Stimulated activated naive CD4-positive, alpha-beta T cell (primary cell): ENCODE measurements around the gene ZNF319.
A peak's percentile ranks its signal among the peaks of the same experiment; 100 is the strongest.

Experiments
- DNase-seq, 6 experiments: peaks; one replicate each; lab custom pipeline; 2025; lab: John Stamatoyannopoulos, UW

The ZNF319 gene

DNA sequence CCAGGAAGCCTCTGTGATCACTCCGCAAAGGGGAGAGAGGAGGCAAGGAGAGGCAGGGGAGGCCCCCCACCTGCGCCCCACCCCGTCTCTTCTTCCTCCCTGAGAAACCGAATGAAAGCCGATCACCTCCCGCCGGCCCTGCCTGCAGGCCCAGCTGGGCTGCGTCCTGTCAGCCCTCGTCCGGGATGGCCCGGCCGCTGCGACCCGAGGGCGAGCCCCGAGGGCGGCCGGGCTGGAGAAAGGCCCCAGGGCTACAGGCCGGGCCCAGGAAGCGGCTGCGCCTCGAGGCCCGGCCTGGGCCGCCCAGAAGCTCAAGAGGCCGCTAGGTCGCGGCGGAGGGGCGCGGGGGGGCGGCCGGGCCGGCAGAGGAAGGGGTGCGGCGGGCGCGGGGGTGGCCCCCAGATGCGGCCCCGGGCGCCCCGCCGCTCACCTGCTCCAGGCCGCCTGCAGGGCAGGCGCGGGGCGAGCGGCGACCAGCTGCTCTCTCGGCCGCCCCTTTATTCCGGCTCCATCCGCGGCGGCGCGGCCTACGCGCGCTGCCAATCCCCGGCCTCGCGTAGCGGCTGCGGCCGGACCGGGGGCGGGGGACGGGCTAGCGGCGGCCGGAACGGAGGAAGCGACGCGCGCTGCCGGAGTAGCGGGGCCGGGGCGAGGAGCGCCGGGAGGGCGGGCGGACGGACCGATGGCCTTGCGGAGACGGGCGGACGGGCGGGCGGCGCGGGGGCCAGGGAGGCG lies at the start of gene ZNF319:
TSS of gene ZNF319 (minus strand) at position 702 of the 735 bp plus-strand sequence. CDS start 2,407 bp downstream, outside the sequence.
- peak in 3 of 6 experiments; percentile 21 to 69 (median 38) for DNase-seq

DNA sequence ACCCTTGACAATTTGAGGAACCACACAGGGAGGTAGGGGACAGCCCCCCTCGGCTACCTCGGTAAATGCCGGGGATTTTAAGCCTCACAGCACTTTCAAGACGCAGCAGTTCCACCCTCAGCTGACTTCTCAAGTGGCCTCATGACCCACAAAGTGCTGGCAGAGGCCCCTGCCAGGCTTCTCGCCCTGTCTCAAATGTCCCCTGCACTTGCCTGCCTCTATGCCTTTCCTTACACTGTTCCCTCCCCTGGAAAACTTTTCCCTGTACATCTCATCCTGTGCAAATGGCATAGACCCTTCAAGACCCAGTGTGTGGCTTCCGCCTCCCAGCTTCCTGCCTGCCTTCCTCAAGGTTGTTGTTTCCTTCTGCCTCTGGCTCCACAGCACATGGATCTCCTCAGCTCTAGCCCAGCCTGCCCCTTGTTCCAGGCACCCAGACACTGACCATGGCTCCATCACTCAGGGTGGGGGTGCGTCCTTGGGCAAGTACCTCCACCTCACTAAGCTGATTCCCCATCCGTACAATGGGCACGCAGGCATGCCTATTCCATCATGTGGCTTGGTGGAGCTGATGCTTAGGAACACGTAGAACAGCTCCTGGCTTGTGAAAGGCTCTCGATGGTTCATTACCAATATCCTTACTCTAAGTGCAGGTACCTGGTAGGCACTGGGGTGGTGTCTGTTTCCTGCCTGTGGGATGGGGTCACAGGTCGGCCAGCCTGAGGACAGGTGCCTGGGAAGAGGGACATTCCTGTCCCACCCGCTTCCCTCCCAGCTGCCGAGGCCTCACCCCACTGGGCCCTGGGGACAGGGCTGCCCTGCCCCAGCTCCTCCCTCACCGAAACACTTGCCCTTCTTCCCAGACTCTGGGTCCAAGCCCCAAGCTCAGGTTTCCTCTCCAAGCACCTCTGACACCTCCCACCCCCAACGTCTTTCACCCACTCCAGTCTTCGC lies 49.0 kb upstream of the ZNF319 start:
- DNase-seq = no peak

- DNase-seq = no peak
Observed at GRCh38 chr16:58048494-58049231, 48.2 kb upstream of the ZNF319 start.

DNA sequence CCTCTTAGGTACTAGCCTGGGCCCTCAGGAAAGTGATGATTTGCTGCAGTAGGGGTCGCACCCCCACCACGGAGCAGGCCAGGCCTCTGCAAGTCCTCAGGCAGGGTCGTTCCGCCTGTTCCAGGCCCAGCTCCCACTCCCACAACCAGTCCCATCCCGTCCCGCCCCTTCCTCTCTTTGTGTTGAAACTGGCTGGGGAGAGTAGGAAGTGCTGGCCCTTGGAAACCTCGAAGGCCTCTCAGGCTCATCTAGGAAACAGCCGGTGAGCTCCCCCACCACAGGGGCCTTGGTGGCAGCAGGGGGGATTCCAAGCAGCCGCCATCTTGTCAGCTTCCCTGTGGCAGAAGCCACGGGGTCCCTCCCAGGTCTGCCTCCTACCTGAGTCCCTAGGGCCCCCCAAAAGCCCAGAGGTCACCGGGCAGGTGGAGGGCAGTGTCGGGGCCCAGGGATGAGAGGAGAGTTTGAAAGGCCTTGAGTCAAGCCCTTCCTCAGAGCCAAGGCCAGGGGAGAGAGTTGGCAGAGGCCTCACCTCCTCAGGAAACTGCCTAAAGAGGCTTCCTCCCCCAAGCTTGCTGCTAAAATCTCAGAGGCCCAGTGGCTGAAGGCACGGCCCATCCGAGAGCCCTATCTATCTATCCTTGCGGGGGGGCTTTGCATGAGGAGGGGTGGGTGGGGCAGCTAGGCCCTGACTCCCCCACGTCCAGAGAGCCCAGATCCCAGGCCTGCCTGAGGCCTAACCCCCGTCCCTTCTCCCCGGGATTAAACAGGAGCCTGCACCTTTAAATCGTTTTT lies 47.3 kb upstream of the ZNF319 start:
- no peak for DNase-seq

- no peak for DNase-seq
Observed at GRCh38 chr16:58046936-58047335, 46.5 kb upstream of the ZNF319 start.

DNA sequence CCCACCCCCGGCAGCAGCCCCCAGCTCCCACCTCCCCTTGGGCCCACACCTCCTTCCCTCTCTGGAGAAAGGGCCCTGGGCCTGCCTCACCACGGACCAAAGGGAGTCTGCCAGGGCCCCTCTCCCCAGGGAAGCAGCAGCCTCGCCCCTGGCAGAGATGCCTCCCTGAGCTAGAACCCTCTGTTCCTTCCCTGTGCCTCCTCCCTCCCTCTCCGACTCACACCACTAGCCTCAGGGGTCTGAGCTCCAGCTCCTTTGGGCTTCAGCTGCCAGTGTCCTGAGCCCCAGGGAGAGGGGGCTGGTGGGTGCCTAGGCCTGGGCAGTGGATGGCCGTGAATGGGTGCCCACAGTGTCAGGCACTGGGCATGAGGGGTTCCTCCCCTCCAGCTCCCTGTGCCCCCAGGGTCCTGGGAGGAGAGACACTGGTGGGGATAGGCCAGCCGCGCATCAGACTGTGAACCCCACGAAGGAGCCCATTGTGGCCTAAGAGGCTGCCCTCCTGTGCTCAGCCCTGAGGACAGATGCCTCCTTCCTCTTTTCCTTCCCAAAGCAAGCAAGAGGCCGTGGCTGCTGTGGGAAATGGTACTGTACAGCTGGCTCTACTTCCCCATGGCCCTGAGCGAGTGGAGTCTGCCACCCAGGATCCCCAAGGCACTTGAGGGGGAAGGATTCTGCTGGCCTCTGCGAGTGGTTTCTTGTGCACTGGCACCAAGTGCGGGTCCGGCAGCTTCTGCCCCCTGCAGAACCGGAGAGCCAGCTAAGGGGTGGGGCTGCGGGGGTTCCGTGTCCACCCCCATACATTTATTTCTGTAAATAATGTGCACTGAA lies 45.8 kb upstream of the ZNF319 start:
- DNase-seq = no peak

- no peak for DNase-seq
Observed at GRCh38 chr16:58045096-58045495, 44.6 kb upstream of the ZNF319 start.

- DNase-seq = no peak
Observed at GRCh38 chr16:58044266-58045019, 44.0 kb upstream of the ZNF319 start.

DNA sequence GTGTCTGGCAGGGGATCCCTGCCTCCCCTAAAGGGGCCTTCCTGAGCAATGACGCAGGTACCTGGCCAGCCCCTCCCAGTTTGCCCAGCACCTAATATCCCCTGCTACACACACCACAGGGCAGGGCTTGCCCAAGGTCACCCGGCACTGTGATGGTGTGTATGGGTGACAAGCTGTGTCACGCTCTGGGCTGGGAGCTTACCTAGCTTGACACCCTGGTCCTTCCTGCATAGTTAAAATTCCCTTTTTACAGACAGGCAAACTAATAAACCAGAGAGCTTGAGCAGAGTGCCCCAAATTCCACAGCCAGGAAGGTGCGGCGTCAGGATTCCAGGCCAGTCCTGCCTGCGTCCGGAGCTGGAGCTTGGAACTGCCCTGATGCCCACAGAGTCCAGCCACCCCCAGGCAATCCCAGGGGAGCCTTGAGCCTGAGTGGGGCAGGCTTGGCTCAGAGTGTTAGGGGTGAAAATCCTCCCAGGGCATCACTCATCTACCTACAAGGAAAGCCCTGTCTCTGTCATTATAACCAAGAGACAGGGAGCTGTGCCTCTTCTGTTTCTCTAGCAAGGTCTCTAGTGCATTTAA lies 43.2 kb upstream of the ZNF319 start:
- no peak for DNase-seq

DNA sequence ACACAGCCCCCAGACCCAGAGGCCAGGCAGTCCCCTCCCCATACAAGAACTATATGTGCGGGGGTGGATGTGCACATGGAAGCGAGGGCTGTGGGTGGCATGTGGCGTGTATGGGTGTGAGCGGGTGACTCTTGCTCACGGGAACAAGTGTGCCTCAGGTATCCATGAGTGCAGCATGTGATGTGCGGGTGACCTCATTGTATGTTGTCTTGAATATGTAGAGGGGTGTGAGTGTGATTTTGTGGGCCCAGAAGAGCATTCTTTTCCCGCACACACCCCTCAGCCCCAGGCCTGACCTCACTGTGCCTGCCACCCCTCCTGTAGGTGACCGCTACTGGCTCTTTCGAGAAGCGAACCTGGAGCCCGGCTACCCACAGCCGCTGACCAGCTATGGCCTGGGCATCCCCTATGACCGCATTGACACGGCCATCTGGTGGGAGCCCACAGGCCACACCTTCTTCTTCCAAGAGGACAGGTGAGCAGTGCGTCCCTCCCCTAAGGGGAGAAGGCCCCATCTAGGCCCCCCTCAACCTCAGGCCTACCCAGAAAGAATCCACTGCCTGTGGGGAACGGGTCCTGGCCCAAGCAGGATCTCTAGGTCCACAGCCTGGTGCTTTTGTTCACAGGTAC lies 42.5 kb upstream of the ZNF319 start:
- DNase-seq = no peak

GRCh38 chr16:58042001-58042885 lies 41.8 kb upstream of the ZNF319 start:
- no peak for DNase-seq

GRCh38 chr16:58041628-58041955 lies 41.1 kb upstream of the ZNF319 start:
- DNase-seq = no peak

DNA sequence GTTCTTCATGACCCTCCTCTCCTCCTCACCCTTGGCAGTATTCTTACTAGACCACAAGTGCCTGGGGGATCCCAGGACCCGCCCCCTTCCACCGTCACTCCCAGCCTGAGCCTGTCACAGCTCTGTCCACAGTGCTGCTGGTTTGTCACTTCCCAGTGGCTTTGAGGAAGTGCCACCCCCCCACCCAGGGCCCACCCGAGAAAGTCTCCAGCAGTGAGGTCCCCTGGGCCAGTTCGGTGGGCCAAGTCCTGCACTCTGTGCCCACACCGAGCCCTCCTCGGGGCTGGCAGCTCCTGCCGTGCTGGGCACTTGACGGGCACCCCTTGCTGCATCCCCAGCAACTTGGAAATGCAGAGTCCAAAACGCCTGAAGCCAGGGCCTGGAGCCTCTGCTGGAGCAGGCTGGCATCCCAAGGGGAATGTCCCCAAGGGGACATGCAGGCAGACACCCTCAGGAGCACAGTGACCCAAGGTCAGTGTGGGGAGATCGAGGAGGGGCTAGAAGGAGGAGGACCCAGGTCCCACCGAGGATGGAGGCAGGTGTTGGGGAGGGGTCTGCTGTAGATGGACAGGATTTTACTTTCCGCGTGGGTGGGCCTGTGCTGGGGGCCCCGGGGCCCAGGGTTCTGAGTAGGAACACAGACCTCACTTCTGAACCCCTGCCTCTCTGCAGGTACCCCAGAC lies 40.6 kb upstream of the ZNF319 start:
- DNase-seq = no peak

DNA sequence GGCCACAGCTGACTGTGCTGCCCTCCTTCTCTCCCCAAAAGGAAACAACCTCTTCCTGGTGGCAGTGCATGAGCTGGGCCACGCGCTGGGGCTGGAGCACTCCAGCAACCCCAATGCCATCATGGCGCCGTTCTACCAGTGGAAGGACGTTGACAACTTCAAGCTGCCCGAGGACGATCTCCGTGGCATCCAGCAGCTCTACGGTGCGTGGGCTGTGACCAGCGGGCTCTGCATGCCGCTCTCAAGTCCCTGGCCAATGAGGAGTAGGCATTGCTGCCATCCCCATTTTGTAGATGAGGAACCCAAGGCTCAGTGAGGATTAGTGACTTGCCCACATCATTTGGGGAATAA lies 40.0 kb upstream of the ZNF319 start:
- no peak for DNase-seq

DNA sequence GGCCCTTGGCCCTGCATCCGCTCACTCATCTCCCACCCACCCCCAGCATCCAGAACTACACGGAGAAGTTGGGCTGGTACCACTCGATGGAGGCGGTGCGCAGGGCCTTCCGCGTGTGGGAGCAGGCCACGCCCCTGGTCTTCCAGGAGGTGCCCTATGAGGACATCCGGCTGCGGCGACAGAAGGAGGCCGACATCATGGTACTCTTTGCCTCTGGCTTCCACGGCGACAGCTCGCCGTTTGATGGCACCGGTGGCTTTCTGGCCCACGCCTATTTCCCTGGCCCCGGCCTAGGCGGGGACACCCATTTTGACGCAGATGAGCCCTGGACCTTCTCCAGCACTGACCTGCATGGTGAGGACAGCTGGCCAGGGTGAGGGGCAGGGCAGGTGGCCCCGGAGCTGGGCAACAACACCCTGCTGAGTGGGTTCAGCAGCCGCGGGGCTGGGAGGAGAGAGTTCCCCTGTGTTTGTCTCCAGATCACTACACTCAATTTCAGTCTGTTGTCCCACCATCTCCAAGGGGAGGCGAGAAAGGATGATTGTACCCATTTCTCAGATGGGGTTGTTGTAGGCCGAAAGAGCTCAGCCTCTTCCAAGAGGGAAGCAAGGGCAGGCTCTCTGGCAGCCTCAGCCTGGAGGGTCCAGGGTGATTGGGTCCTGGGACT lies 39.5 kb upstream of the ZNF319 start:
- no peak for DNase-seq

- no peak for DNase-seq
Observed at GRCh38 chr16:58038219-58038641, 37.8 kb upstream of the ZNF319 start.
